GM19324 (cell line): Measurements from ENCODE around the gene ENTPD6.

Experiments used
- ATAC-seq: cut with Tn5 transposase; IDR thresholded peaks from one replicate; pipeline ENCODE4 v1.9.1; 2021; ENCODE audit warnings: mild to moderate bottlenecking, moderate library complexity; ENCODE audit not compliant: unreplicated experiment, low FRiP score

Gene ENTPD6

DNA sequence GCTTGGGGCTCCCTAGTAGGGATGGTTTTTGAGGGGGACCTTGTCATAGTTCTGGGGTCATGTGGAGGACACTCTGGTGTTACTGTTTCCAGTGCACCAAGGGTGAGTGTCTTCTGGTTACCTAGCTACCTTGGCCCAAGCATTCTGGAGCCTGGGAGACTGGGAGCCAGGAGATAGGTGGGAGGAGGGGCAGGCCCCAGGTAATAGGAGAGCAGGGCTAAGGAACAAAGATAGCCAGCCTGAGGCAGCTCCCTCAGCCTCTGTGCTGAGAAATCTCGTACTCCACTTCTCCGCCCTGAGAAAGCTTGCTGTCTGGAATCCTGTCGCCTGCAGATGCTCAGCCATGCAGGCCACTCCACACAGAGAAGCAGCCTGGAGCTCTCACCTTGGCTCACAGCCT, 8.3 kb upstream of the ENTPD6 start:
- no peak for ATAC-seq

DNA sequence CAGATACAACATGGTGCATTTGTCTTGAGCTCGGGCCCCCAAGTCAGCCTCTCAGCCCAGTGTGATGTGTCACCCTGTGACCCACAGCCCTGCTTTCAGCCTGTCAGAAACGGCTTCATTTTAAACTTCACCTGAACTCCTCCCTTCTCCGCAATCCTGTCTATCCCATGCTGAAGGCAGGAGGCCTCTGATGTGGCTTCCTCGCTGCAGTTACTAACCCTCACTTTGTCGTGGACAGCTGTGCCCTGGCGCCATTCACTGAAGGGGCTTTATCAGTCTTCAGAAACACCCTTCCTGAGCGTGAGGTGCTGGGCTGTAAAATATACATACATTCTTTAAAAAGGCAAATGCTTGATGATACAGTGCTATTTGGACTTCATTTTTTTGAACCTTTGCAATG, 7.9 kb upstream of the ENTPD6 start:
- no peak for ATAC-seq

- ATAC-seq, result no peak
These were observed 7.3 kb upstream of the ENTPD6 start for GRCh38 chr20:25188218-25188617.

DNA sequence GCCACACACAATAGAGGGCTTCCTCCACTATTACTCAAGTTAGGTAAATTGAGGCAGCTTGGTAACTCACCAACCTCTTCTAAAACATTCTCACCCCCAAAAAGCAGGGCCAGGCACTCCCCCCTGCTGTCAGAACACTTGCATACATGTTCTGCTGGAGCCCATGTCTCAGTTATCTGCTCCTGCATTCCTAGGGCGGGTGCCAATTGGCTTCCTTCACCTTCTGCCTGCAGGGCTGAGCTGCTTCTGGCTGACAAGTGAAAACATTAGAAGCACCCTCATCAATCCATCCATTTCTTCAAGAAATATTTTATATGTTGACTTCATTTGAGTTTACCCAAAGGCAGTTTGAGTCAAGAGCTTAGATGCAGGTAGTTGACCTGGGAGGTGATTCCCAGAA, 4.5 kb upstream of the ENTPD6 start:
- no peak for ATAC-seq

DNA sequence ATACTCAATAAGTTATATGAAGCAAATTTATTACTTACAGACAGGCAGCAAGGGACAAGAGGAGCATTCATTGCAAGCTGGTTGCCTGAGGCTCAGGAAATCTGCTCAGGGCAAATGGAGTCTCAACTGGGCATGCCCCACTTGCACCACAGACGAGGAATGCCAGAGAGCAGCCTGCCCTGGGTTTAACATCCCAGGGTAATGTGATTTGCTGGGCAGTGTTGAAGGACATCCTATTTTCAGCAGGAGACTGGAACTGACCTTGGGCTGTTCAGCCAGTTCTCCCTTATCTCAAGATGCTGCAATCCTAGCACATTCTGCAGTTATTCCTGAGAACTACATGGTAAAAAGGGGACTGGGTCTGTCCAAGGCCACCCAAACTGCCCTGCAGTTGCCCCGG, 3.8 kb upstream of the ENTPD6 start:
- ATAC-seq, result no peak

DNA sequence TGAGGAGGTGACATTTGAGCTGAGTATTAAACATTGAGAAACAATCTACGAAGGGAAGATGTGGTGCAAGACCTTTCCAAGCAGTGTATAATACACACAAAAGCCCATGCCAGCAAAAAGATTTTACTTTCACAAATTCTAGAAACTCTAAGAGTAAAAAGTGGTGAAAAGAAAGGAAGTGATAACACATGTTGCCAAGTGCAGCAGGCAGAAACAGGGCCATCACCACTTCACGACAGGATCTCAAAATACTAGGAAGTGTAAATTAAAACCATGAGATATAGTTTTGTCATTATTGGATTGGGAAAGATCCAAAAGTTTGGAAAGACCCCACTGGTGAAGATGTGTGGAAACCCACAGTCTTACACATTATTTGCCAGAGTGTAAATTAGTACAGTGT, 1.7 kb upstream of the ENTPD6 start:
- no peak for ATAC-seq

- no peak for ATAC-seq
These were observed 1.1 kb upstream of the ENTPD6 start for GRCh38 chr20:25194333-25194972.

GRCh38 chr20:25195962-25196785, 662 bp downstream of the ENTPD6 start:
- ATAC-seq, result no peak

GRCh38 chr20:25196786-25197120, 1.2 kb downstream of the ENTPD6 start:
- no peak for ATAC-seq

GRCh38 chr20:25197183-25197869, 1.8 kb downstream of the ENTPD6 start:
- ATAC-seq, result no peak

DNA sequence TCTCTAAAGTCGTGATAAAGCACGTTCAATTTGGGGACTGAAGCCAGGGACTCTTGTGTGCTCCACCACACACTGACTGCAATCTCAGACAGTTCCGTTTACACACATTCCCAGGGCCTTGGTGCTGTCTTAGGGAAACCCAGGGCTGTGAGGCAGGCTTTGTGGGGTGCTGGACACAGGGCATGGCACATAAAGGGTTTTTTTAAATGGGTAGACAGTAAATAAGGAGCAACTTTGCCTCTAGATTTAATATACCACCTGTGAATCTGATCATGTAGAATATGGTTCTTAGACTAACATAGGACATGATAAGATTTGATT, 2.3 kb downstream of the ENTPD6 start:
- ATAC-seq, result no peak

- ATAC-seq, result no peak
These were observed 3.3 kb downstream of the ENTPD6 start for GRCh38 chr20:25198663-25199383.

- ATAC-seq, result no peak
These were observed 4.2 kb downstream of the ENTPD6 start for GRCh38 chr20:25199473-25200260.

GRCh38 chr20:25203089-25203488, 7.6 kb downstream of the ENTPD6 start:
- no peak for ATAC-seq

DNA sequence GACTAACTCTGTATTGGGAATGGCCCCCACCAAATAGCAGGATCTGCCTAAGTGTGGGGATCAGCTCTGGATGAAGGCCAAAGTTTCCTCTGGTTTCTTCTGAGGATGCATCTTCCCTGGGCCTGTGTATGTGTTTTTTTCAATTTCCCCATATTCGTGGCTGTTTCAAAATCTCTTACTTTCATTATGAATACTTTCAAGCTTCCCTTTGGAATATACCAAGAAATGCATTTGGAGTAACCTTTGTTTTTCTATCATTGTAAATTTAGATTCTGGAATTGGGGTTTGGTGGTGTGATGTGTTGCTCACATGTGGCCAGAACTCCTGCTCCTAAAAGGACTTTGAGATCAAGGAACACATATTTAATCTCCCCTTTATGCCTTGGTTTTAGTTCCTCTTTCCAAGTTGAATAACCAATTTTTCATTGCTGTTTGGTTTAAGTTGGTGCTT, 8.4 kb downstream of the ENTPD6 start:
- ATAC-seq, result no peak

DNA sequence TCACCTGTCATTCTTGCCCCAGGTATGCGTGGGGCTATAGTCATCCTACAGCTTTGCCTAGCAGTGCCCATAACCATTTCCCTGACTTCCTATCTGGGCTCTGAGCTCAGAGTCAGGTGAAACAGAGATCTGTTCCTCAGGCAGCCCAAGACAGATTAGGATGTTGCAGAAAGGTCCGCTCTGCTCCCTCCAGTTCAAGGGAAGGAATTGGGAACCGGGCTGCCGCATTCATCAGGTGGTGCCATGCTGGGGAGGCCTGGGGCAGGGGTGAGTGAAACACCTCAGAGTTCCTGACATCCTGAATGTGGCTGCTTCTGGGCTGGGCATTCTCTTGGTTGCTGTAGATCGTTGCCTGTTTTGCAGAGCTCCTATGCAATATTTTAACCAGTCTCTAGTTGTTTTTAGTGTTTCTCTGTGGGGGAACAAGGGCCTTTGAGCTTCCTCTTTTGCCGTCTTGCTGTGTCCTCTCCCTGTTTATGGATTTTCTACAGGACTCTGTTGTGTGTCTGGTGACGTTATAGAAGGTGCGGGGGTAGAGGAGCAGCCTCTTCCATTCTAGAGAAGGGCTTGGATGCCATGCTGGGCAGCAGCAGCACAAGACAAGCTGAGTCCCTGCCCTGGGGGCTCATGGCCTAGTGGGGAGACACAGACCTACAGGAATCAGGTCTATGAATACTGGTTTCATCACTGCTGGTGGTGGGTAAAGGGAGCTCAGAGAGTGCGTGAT, 9.2 kb downstream of the ENTPD6 start:
- no peak for ATAC-seq

- no peak for ATAC-seq
These were observed 10.0 kb downstream of the ENTPD6 start for GRCh38 chr20:25205277-25206062.

DNA sequence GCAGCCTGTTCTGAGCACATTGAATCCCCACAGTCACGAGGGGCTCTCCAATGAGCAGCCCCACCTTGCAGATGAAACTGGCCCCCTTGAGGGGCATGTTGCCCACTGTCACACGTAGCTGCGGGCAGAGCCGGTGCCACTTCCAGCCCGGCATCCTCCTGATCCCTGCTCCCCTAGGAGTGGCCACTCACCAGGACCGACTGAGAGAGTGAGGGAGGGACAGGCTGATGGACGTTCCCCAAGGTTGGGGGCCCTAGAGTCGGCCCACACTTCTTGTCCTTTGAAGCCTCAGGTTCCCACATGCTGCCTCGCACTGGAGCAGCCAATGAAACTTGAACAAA, 10.5 kb downstream of the ENTPD6 start:
- no peak for ATAC-seq

DNA sequence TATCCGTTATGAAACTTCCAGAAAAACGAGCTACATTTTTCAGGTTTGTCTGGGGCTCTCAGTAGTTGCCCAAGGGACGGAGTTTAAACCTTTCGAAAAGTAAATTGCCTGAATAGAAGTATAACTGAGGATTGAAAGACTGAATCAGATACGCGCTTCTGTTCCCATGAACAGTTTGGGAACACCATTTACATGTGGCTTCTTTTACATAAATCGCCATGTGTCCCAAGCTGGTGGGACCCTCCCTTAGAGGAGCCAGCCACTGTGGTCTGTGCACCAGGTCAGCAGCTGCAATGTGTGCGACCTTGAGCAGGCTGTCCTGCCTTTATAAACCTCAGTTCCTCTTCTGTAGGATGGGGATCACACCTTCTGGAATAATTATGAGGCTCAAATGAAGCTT, 11.0 kb downstream of the ENTPD6 start:
- ATAC-seq, result no peak
